GM19239 (cell line): Measurements from ENCODE around the gene ANKRD33.

Source experiments
- DNase-seq: peaks from one replicate; pipeline ENCODE4 v3.0.0; 2011; ENCODE audit warnings: low spot score; ENCODE audit not compliant: insufficient read length
- FAIRE-seq: peaks from 2 replicates; lab custom pipeline; 2011; peaks lifted over from hg19 to GRCh38; lab: Jason Lieb, UNC

The ANKRD33 gene

GRCh38 chr12:51887476-51888315, at the start of gene ANKRD33:
TSS of gene ANKRD33 (plus strand) at chr12:51888103. CDS start at chr12:51888187, 84 bp downstream.
- no peak for DNase-seq
- FAIRE-seq, result no peak

- no peak for DNase-seq
- FAIRE-seq, result no peak
These were observed 49.1 kb upstream of the ANKRD33 start for GRCh38 chr12:51838762-51839161.

GRCh38 chr12:51839310-51839947, 48.5 kb upstream of the ANKRD33 start:
- DNase-seq (no peak), FAIRE-seq (no peak)

- no peak for FAIRE-seq
- DNase-seq, result no peak
These were observed 46.9 kb upstream of the ANKRD33 start for GRCh38 chr12:51840966-51841365.

- FAIRE-seq (no peak), DNase-seq (no peak)
These were observed 46.2 kb upstream of the ANKRD33 start for GRCh38 chr12:51841727-51842126.

GRCh38 chr12:51844854-51845253, 43.0 kb upstream of the ANKRD33 start:
- FAIRE-seq (no peak), DNase-seq (no peak)

GRCh38 chr12:51845482-51845881, 42.4 kb upstream of the ANKRD33 start:
- DNase-seq (no peak), FAIRE-seq (no peak)

- DNase-seq, result no peak
- no peak for FAIRE-seq
These were observed 41.6 kb upstream of the ANKRD33 start for GRCh38 chr12:51846271-51846691.

- no peak for FAIRE-seq
These were observed 40.8 kb upstream of the ANKRD33 start for GRCh38 chr12:51846911-51847642.

GRCh38 chr12:51847643-51848325, 40.1 kb upstream of the ANKRD33 start:
- FAIRE-seq (no peak), DNase-seq (no peak)

More at GRCh38 chr12:51846911-51847642, 40.8 kb upstream of the ANKRD33 start:
- no peak for DNase-seq

GRCh38 chr12:51848326-51848727, 39.6 kb upstream of the ANKRD33 start, which contains the start of gene FIGNL2:
TSS of gene FIGNL2 (minus strand) at chr12:51848718. CDS start at chr12:51822413, 26,305 bp downstream.
- FAIRE-seq, result no peak
- no peak for DNase-seq

- DNase-seq (no peak), FAIRE-seq (no peak)
These were observed 38.8 kb upstream of the ANKRD33 start for GRCh38 chr12:51848841-51849735.

- DNase-seq (no peak), FAIRE-seq (no peak)
These were observed 37.6 kb upstream of the ANKRD33 start for GRCh38 chr12:51850081-51850964.

- FAIRE-seq (no peak), DNase-seq (no peak)
These were observed 37.0 kb upstream of the ANKRD33 start for GRCh38 chr12:51850965-51851299.

GRCh38 chr12:51851413-51852124, 36.3 kb upstream of the ANKRD33 start:
- FAIRE-seq, result no peak
- no peak for DNase-seq

GRCh38 chr12:51852404-51853137, 35.3 kb upstream of the ANKRD33 start:
- FAIRE-seq, result no peak
- no peak for DNase-seq
